GM19324 (cell line): Measurements from ENCODE around the gene PPFIBP1.
"Not testable (repeated sequence)": the region's sequence is repeated elsewhere in the genome, so short reads cannot be mapped to it uniquely, and the experiment has no call there.

Experiments used
- ATAC-seq: cut with Tn5 transposase; IDR thresholded peaks from one replicate; pipeline ENCODE4 v1.9.1; 2021; ENCODE audit warnings: mild to moderate bottlenecking, moderate library complexity; ENCODE audit not compliant: unreplicated experiment, low FRiP score

The PPFIBP1 gene

GRCh38 chr12:27619308-27619707 lies 95.3 kb downstream of the PPFIBP1 start:
- no peak for ATAC-seq

GRCh38 chr12:27620121-27620520 lies 96.1 kb downstream of the PPFIBP1 start:
- ATAC-seq, result no peak

- ATAC-seq, result no peak
Observed at GRCh38 chr12:27622436-27623195, 98.6 kb downstream of the PPFIBP1 start.

DNA sequence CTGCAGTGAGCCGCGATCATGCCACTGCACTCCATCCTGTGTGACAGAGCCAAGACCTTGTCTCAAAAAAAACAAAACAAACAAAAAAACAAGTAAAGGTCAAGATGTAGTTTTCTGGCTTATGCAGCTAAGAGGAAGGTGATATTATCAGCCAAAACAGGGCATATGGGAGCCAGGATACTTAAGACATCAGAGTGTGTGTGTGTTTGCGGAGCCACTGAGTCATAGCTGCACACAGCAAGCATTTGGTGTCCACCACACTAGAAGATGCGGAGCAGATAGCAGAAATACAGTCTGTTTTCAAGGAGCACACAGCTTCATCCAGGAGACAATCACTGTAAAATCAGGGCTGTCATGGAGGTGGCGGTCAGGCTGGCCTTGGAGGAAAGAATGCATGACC lies 99.6 kb downstream of the PPFIBP1 start:
- no peak for ATAC-seq

DNA sequence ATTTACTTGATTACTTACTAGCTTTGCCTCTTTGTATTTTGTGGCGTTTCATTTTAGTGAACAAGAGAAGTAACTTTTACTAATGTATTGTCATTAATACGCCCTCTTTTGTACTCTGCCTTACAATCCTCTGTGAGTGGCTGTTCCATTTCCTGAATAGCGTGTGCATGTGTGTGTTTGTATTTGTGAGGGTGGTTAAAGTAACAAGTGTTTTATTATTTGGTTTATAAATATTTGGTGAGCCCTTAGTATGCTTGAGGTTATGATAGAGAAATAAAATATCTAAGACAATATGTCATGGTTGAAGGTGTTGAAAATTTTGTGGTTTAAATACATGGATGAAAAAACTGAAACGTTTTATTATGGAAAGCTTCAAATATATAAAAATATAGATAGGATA lies 100.6 kb downstream of the PPFIBP1 start:
- ATAC-seq, result no peak

GRCh38 chr12:27627123-27627852 lies 103.3 kb downstream of the PPFIBP1 start:
- ATAC-seq, result no peak

DNA sequence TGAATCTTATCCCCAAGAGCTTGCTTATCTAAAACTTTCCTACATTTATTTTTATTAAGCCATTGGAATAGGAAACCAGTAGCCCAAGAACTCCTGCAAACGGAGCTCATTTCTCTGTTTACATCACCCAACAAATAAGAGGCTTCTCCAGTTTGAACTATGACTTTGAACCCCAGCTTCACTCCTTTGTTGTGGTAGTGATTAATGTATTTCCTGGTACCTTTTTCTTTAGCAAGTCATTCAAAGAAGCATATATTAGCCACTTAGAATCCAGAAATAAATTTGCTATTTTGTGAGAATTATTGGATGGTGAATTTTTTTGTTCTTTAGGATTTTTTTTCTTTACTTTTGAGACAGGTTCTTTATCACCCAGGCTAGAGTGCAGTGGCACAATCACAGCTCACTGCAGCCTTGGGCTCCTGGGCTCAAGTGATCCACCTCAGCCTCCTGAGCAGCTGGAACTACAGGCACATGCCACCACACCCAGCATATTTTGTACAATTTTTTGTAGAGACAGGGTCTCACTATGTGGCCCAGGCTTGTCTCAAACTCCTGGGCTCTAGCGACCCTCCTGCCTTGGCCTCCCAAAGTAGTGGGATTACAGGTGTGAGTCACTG lies 104.0 kb downstream of the PPFIBP1 start:
- not testable (repeated sequence) for ATAC-seq

GRCh38 chr12:27630219-27630618 lies 106.2 kb downstream of the PPFIBP1 start:
- ATAC-seq, result not testable (repeated sequence)

DNA sequence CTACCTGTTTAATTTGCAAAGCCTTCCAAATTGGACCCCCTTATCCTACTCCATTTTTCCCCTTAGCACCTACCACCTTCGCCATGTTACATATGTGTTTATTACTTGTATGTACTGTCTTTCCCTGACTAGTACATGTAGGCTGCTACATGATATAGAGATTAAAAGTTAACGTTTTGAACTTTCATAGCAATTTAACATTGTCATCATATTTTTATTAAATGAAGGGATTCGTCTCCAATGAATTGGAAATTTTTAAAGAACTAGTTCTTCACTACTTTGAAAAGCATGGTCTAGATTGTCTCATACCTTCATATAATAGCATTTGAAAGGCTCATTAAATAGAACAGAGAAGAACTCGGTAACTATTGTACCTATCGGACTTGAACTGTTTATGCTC lies 107.4 kb downstream of the PPFIBP1 start:
- ATAC-seq, result no peak

DNA sequence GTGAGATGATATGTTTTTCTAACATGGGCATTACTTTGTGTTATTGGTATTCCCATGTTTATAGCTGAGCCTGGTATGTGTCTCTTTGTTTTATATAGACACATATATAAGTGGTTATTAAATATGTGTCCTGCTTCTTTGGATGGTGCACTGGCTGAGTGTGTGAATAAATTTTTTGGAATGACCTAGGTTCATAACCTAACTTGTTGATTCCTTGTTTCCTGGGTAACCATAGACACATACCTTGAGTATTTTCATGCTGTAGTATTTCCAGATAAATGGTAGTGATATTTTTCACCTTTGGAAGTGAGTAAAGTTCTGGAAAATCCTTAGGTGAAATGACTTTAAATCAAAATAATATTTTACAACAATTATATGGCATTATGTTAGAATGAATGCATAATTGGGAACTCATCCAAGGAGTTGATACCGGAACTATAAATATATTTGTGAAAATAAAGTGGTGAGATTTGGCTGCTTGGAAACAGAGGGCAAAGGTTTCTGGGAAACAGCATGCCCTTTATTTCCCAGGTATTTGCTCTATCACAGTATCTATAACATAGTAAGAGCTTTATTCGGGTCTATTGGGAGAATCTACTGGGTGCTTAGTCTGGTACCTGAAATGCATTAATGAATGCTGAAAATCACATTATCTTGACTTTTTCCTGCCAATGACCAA lies 107.9 kb downstream of the PPFIBP1 start:
- ATAC-seq, result no peak

GRCh38 chr12:27635349-27635972 lies 111.5 kb downstream of the PPFIBP1 start:
- no peak for ATAC-seq

DNA sequence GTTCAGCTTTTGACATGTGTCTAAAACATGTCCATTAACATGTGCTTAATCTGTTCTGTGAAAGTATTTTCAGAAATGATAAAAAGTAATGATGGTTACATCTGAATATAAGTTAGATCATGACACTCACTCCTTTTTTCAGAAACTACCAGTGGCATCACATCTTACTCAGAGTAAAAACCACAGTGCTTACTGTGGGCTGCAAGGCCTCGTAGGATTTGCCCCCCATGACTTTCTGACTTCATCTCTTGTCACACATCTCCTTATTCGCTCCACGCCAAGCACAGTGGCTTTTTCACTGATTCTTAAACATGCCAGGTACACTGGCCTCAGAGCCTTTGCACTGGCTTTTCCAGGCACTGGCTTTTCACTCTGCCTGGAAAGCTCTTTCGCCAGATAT lies 112.6 kb downstream of the PPFIBP1 start:
- not testable (repeated sequence) for ATAC-seq

DNA sequence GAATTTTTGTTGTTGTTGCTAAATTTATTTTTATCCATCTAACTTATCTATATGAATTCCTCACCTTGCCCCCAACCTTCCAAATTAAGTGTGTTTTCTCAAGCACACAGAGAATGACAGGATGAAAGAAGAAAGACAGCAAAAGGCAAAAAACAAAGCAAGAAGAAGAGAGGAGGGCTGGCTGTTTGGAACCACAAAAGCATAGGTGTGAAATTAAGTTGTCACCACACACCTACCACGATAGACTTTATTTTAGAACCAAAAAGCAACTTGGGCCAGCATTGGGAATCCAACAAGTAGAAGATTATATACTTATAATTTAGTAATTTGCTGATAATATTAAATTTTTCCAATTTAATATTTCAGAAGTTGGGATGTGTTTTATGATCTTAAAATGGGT lies 113.5 kb downstream of the PPFIBP1 start:
- ATAC-seq, result no peak

DNA sequence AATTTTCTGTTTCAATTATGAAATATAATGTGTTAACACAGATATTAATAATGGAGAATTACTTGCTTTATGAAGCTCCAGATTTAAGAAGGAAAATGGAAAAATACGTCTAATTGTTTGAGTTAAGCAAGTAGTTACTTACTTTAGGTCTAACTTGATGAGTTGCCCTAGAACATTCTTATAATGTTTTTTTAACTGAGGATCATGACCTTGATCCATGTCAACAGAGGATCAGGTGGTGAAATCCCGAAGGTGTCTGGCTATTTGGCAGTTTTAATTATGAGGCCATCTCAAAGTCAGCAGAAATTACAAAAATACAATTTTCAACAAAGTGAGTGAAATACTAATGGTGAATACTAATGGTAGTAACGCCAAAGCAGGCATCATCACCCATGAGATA lies 115.3 kb downstream of the PPFIBP1 start:
- no peak for ATAC-seq

GRCh38 chr12:27640566-27641200 lies 116.7 kb downstream of the PPFIBP1 start:
- ATAC-seq, result not testable (repeated sequence)

DNA sequence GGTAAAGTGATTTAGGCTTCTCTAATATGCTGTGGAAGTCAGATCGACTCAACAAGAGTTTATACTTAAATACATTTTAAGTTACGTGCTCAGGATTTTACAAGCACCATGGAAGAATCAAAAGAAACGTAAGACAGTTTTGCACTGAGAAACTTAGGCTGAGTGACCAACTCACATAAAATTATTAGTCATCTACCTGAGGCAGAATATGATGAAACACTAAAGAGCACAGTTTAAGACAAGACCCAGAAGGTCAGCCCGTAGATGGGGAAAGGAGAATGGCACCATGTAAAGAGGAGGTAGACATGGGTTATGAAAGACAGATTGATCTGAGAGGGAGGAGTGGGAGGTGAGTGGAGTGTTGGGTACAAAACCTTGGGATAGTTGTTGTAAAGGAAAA lies 118.4 kb downstream of the PPFIBP1 start:
- ATAC-seq, result not testable (repeated sequence)

- not testable (repeated sequence) for ATAC-seq
Observed at GRCh38 chr12:27642892-27643291, 118.9 kb downstream of the PPFIBP1 start.

- ATAC-seq, result no peak
Observed at GRCh38 chr12:27644158-27644845, 120.3 kb downstream of the PPFIBP1 start.

GRCh38 chr12:27645671-27646070 lies 121.7 kb downstream of the PPFIBP1 start:
- no peak for ATAC-seq
